HG02973 (cell line): ENCODE measurements around the gene TXNDC15.
A peak's percentile ranks its signal among the peaks of the same experiment; 100 is the strongest.
"Not testable (repeated sequence)": the region's sequence is repeated elsewhere in the genome, so short reads cannot be mapped to it uniquely, and the experiment has no call there.

Source experiments
- ATAC-seq: cut with Tn5 transposase; IDR thresholded peaks from one replicate; pipeline ENCODE4 v1.9.1; 2021; ENCODE audit warnings: moderate library complexity; ENCODE audit not compliant: unreplicated experiment

The TXNDC15 gene

GRCh38 chr5:134874831-134875655 is 872 bp downstream of the TXNDC15 start:
- ATAC-seq, result peak; percentile 32

GRCh38 chr5:134877159-134877558 is 3.0 kb downstream of the TXNDC15 start:
- ATAC-seq, result no peak

DNA sequence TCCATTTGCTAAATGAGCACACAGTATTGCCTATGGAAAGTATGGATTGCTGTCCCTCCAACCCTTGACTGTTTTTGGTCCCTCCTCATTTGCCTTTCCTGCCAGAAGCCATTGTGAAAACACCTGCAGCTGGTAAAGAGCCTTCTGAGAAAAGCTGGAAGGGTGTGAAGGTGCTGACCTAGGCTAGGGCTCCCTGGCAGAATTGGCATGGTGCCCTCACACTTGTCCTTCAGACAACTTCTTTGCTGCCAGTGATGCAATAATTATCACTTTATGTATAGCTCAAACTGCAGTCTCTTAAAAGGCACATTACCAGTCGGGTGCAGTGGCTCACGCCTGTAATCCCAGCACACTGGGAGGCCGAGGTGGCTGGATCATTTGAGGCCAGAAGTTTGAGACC is 4.2 kb downstream of the TXNDC15 start:
- ATAC-seq, result no peak

DNA sequence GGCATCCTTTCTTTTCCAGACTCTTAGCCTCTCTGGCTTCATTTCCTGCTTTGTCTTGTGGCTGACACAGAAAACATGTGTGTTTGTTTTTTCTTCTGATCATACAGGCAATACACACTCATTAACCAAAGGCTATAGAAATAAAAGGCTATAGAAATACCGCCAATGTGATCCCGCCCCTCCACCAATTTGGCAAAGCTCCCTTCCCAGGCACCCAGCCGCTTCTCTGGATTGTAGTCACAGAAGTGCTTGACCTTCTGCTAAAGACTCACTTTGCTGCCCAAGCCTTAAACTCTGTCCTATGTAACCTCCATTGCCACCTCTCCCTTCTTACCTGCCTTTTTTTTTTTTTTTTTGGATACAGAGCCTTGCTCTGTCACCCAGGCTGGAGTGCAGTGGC is 5.3 kb downstream of the TXNDC15 start:
- ATAC-seq, result no peak

GRCh38 chr5:134880937-134881336 is 6.8 kb downstream of the TXNDC15 start:
- ATAC-seq, result not testable (repeated sequence)

DNA sequence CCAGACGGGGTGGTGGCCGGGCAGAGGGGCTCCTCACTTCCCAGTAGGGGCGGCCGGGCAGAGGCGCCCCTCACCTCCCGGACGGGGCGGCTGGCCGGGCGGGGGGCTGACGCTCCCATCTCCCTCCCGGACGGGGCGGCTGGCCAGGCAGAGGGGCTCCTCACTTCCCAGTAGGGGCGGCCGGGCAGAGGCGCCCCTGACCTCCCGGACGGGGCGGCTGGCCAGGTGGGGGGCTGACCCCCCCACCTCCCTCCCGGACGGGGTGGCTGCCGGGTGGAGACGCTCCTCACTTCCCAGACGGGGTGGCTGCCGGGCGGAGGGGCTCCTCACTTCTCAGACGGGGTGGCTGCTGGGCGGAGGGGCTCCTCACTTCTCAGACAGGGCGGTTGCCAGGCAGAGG is 7.5 kb downstream of the TXNDC15 start:
- not testable (repeated sequence) for ATAC-seq

DNA sequence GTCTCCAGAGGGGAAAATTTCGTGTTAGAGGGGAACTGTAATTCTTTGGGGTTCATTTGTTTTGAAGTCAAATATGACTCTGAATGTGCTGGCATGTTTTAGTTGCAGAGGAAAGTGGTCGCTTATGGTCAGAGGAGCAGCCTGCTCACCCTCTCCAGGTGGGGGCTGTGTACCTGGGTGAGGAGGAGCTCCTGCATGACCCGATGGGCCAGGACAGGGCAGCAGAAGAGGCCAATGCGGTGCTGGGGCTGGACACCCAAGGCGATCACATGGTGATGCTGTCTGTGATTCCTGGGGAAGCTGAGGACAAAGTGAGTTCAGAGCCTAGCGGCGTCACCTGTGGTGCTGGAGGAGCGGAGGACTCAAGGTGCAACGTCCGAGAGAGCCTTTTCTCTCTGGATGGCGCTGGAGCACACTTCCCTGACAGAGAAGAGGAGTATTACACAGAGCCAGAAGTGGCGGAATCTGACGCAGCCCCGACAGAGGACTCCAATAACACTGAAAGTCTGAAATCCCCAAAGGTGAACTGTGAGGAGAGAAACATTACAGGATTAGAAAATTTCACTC is 13.5 kb downstream of the TXNDC15 start:
- ATAC-seq, result no peak

DNA sequence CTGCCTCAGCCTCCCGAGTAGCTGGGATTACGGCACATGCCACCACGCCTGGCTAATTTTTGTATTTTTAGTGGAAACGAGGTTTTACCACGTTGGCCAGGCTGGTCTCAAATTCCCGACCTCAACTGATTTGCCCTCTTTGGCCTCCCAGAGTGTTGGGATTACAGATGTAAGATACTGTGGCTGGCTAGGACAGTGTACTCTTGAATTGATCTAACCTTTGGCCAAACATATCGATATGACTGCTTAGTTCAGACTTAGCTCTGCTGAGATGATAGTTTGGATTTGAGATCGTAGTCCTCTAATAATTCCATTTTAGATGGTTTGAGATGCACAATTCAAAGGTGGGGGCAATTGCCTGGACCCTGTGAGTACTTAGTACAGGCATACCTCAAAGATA is 15.2 kb downstream of the TXNDC15 start:
- ATAC-seq, result no peak

DNA sequence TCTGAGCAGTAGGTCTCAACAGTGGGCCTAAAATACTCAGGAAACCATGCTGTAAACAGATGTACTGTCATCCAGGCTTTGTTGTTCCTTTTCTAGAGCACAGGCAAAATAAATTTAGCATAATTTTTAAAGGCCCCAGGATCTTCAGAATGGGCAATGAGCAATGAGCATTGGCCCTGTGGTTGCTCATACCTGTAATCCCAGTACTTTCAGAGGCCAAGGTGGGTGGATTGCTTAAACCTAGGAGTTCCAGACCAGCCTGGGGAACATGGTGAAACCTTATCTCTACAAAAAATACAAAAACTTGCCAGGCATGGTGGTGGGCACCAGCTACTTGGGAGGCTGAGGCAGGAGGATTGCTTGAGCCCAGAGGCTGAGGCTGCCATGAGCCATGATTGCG is 17.3 kb downstream of the TXNDC15 start:
- ATAC-seq, result no peak

DNA sequence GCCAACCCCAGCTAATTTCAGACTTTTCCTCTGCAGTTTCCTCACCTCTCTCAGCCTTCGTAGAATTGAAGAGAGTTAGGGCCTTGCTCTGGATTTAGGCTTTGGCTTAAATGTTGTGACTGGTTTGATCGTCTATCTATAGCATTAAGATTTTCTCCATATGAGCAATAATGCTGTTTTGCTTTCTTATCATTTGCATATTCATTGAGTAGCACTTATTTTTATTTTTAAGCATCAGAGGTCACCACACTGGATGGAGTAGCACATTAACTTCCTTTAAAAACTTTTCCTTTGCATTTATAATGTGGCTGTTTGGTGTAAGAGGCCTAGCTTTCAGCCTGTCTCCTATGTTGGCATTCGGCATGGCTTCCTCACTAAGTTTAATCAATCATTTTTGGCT is 18.1 kb downstream of the TXNDC15 start:
- ATAC-seq, result no peak

GRCh38 chr5:134892926-134893325 is 18.8 kb downstream of the TXNDC15 start:
- ATAC-seq, result no peak

- ATAC-seq, result no peak
These were observed 19.8 kb downstream of the TXNDC15 start for GRCh38 chr5:134893748-134894505.

GRCh38 chr5:134902071-134902801 is 28.1 kb downstream of the TXNDC15 start:
- ATAC-seq, result peak; percentile 33

DNA sequence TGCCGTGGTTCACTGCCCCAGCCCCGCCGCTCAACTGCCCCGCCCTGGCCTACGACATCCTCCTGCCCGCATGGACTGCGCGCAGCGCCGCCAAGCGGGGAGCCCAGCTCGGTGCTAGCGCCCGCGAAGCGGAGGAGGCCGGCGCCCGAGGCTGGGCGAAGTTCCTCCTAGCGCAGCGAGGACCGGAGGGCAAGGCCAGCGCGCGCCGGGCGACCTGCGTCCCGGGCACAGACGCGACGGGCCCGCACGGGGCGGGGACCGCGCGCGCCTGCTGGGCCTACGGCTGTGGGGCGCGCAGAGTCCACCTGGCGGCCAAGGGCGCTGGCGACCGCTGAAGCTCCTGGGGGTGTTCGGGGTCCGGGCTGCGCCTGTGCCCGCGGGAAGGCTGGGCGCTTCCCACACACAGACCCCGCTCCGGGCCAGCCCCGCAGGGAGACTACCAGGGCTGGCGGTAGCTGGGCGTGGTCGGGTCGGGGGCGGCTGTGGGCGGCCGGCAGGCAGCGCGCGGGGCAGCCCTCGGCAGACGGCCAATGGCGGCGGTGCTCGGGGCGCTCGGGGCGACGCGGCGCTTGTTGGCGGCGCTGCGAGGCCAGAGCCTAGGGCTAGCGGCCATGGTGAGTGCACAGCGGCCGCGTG is 30.6 kb downstream of the TXNDC15 start, which contains the start of gene PCBD2:
Gene PCBD2, plus strand, starts transcription at position 522 of the 636 bp plus-strand sequence. Its CDS starts 9 bp downstream, at position 531.
- peak; percentile 71 for ATAC-seq

DNA sequence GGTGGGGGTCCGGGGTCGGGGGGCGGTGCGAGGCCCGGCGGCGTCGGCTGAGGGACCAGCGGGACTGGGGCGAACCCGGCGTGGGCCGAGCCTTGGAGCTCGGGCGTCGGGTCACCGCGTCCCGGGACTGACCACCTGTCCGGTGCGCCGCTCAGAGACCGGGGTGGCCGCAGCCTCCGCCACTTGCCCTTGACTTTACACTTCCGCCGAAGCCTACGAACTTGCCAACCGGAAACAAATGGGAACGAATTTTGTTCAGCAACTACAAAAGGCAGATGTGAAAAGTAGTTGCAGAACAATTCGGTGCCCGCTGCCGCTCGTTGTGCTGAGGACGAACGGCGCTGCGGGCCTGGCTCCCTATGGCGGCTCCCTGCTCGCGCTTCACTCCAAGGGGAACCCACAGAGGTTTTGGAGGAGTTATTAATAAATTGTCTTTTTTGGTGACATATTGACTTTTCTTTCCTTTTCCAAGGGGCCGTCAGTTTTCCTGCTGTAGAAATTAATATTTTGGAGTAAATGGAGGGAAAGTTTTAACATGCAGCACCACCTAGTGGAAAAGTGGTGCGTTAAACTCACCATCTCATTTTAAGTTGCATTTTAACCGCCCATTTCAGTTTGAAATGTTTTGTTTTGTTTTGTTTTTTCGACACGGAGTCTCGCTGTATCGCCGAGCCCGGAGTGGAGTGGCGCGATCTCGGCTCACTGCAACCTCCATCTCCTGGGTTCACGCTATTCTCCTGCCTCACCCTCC is 31.2 kb downstream of the TXNDC15 start:
- ATAC-seq, result peak; percentile 23

- no peak for ATAC-seq
These were observed 32.6 kb downstream of the TXNDC15 start for GRCh38 chr5:134906811-134907210.

GRCh38 chr5:134910752-134911151 is 36.6 kb downstream of the TXNDC15 start:
- not testable (repeated sequence) for ATAC-seq

DNA sequence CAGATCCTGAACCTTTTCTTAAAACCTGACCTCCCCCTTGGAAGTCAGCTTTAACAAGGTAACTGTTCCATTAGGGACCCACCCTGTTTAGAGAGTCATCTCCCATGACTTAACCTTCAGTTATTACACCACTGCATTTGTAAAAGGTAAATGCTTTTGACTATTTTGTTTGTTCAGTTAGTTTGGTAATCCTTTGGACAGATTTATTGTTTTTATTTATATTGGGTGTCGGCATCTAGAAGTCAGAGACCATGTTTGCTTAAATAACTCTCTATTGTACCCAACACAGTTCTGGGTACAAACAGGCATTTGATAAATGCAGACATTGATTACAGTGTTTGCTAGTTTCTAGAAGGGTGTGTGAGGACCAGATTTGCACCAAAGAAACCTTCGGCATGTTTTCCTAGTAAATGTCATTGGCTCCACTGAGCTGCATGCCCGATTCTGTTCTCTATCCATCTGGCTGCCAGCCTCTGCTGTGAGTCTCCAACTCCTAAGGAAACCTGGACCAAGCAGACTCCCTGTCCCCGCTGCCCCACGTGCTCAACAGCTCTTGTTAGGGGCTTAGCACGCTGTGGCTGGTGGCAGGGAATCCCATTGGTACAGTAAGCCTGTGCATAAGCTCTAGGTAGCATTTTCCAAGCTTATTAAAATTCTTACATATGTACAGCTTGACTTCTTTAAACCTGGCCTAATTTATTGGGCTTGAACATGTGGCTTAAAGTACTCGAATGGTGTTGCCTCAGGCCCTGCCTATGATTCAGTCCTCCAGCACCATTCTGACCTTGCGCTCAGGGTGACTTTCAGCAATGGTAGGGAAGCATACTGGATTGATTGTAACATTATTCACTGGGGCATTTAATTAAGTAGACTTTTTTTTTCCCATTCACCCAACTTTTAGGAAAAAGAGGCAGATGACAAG is 37.4 kb downstream of the TXNDC15 start:
- ATAC-seq, result no peak

GRCh38 chr5:134913254-134913653 is 39.1 kb downstream of the TXNDC15 start:
- no peak for ATAC-seq
